Measurements from ENCODE around the gene MORN3. TPM values are rescaled to one million over a fixed set of nuclear protein-coding genes. Genes with fewer than 3 reads are reported as not detected.
A peak's percentile ranks its signal among the peaks of the same experiment; 100 is the strongest.
"Not testable (repeated sequence)": the region's sequence is repeated elsewhere in the genome, so short reads cannot be mapped to it uniquely, and the experiment has no call there.

The MORN3 gene
- total RNA-seq, 1 experiment from 2014 or later, result 0.72 TPM

GRCh38 chr12:121688966-121689365, 19.5 kb upstream of the MORN3 start:
- Histone ChIP-seq H3K27me3 (ENCODE audit: control insufficient read depth, insufficient read depth, low read length) (no peaks in the 10 kb centered on the region), H3K36me3 (ENCODE audit: control insufficient read depth, insufficient read depth, low read length) (no peaks in the 10 kb centered on the region), H3K4me3 (ENCODE audit: low read depth in 2 of 2, low read length in 2 of 2) (no peak overlapping the region), H3K27ac (ENCODE audit: low read length) (no peak overlapping the region), H3K9me3 (ENCODE audit: control insufficient read depth, insufficient read depth, low read depth, low read length) (no peaks in the 10 kb centered on the region), H3K4me1 (ENCODE audit: control insufficient read depth, insufficient read depth, low read length) (no peaks in the 10 kb centered on the region; the same call in 1 of the 2 replicates)
- POLR2A ChIA-PET, result interaction anchor here (1.1 kb wide), 1 partner anchor 17 kb away, joined by 6 read pairs; no protein-coding TSS in a partner anchor
- CTCF ChIA-PET, result no interaction called here
- ATAC-seq (no peak), DNase-seq (ENCODE audit: low read depth, low spot score) (no peak)
- in situ Hi-C loops (cut with HindIII; ENCODE audit: low pct_unique_long_range_greater_than_20kb, low sequenced_read_pairs) (no loop called here), intact Hi-C loops (cut with micrococcal nuclease; ENCODE audit: unreplicated experiment) (loop anchor here (10.0 kb wide), 1 partner anchor 194 kb away; no protein-coding TSS in a partner anchor)
- no TSS peak for BruUV-seq (replicated peaks)
- TF ChIP-seq TCF7L2 (IDR thresholded peaks at IDR 0.05; ENCODE audit: low read depth, low read length), result no peak
- no peak for TF ChIP-seq SIN3A (IDR thresholded peaks at IDR 0.05; ENCODE audit: borderline replicate concordance, insufficient read depth, low read depth, low read length)
- no peak for TF ChIP-seq POLR2AphosphoS5 (IDR thresholded peaks at IDR 0.05; ENCODE audit: low read depth, low read length)
- no peak for TF ChIP-seq REST (IDR thresholded peaks at IDR 0.05; ENCODE audit: insufficient read depth in 1 of 2, low read depth in 2 of 2, low read length in 1 of 2)
- TF ChIP-seq CTCF (IDR thresholded peaks at IDR 0.05), result no peak

GRCh38 chr12:121679661-121680197, 10.3 kb upstream of the MORN3 start:
- BruUV-seq (replicated peaks); DNase-seq (ENCODE audit: low read depth, low spot score); ATAC-seq; H3K9me3 ChIP-seq (ENCODE audit: control insufficient read depth, insufficient read depth, low read depth, low read length); H3K4me1 ChIP-seq (ENCODE audit: control insufficient read depth, insufficient read depth, low read length); H3K27me3 ChIP-seq (ENCODE audit: control insufficient read depth, insufficient read depth, low read length); H3K36me3 ChIP-seq (ENCODE audit: control insufficient read depth, insufficient read depth, low read length); H3K4me3 ChIP-seq (ENCODE audit: low read depth in 2 of 2, low read length in 2 of 2); H3K27ac ChIP-seq (ENCODE audit: low read length); in situ Hi-C loops (cut with HindIII; ENCODE audit: low pct_unique_long_range_greater_than_20kb, low sequenced_read_pairs): not testable (repeated sequence)
- intact Hi-C loops (cut with micrococcal nuclease; ENCODE audit: unreplicated experiment), result loop anchor here (5.0 to 10.0 kb wide), 2 partner anchors 127 to 185 kb away; no protein-coding TSS in a partner anchor
- POLR2A ChIA-PET, result interaction anchor here (0.6 kb wide), 1 partner anchor 47 kb away, joined by 4 read pairs; no protein-coding TSS in a partner anchor
- CTCF ChIA-PET, result interaction anchor here (0.6 to 1.6 kb wide), 3 partner anchors 27 to 170 kb away, joined by 3 to 15 read pairs (median 4); no protein-coding TSS in a partner anchor

- Histone ChIP-seq H3K4me1 (ENCODE audit: control insufficient read depth, insufficient read depth, low read length) (no peaks in the 10 kb centered on the region), H3K36me3 (ENCODE audit: control insufficient read depth, insufficient read depth, low read length) (no peaks in the 10 kb centered on the region), H3K4me3 (ENCODE audit: low read depth in 2 of 2, low read length in 2 of 2) (no peak overlapping the region), H3K27ac (ENCODE audit: low read length) (no peak overlapping the region; the same call in 1 of the 2 replicates), H3K9me3 (ENCODE audit: control insufficient read depth, insufficient read depth, low read depth, low read length) (no peaks in the 10 kb centered on the region), H3K27me3 (ENCODE audit: control insufficient read depth, insufficient read depth, low read length) (no peaks in the 10 kb centered on the region)
- CTCF ChIA-PET, result interaction anchor here (0.7 to 1.6 kb wide), 2 partner anchors 126 to 170 kb away, joined by 4 to 15 read pairs; no protein-coding TSS in a partner anchor
- no peak for TF ChIP-seq CTCF (IDR thresholded peaks at IDR 0.05)
- no peak for TF ChIP-seq REST (IDR thresholded peaks at IDR 0.05; ENCODE audit: insufficient read depth in 1 of 2, low read depth in 2 of 2, low read length in 1 of 2)
- TF ChIP-seq TCF7L2 (IDR thresholded peaks at IDR 0.05; ENCODE audit: low read depth, low read length), result no peak
- TF ChIP-seq POLR2AphosphoS5 (IDR thresholded peaks at IDR 0.05; ENCODE audit: low read depth, low read length), result no peak
- TF ChIP-seq SIN3A (IDR thresholded peaks at IDR 0.05; ENCODE audit: borderline replicate concordance, insufficient read depth, low read depth, low read length), result no peak
- in situ Hi-C loops (cut with HindIII; ENCODE audit: low pct_unique_long_range_greater_than_20kb, low sequenced_read_pairs) (no loop called here), intact Hi-C loops (cut with micrococcal nuclease; ENCODE audit: unreplicated experiment) (no loop called here)
- POLR2A ChIA-PET, result interaction anchor here (0.6 kb wide), 3 partner anchors 47 to 147 kb away, joined by 4 to 5 read pairs (median 5); no protein-coding TSS in a partner anchor
- no peak for DNase-seq (ENCODE audit: low read depth, low spot score)
- no TSS peak for BruUV-seq (replicated peaks)
- ATAC-seq, result 0 out of 2 replicates have a peak, but pooled peaks have one; percentile 23
These were observed 9.4 kb upstream of the MORN3 start for GRCh38 chr12:121678716-121679300.

Measured in Panc1 (cell line).